Jurkat, Clone E6-1 (cell line): ENCODE measurements around the gene RFC1. TPM values are rescaled to one million over a fixed set of nuclear protein-coding genes. Genes with fewer than 3 reads are reported as not detected.
"Not testable (repeated sequence)": the region's sequence is repeated elsewhere in the genome, so short reads cannot be mapped to it uniquely, and the experiment has no call there.

ENCODE experiments used
- DNase-seq: peaks from one replicate; pipeline ENCODE4 v3.0.0-alpha.2; 2011; ENCODE audit warnings: low read depth, low spot score
- H3K4me3 ChIP-seq: 2 replicates; pipeline ENCODE4 v1.5.1; 2011; ENCODE audit warnings: mild to moderate bottlenecking, low read length, control low read depth, moderate library complexity
- polyA plus RNA-seq: library from polyadenylated mRNA; unstranded; fragments of >200 nt; gene quantifications from one replicate; pipeline ENCODE4 v1.2.1, GENCODE V29; 2012; ENCODE audit warnings: missing spikeins; ENCODE audit not compliant: insufficient read length, insufficient read depth

RFC1 gene
- polyA plus RNA-seq = 66.6 TPM

GRCh38 chr4:39365830-39366771 lies at the start of gene RFC1:
Gene RFC1 (minus strand): TSS chr4:39366362. CDS start chr4:39366241, 121 bp downstream.
- DNase-seq = peak; percentile 88

DNA sequence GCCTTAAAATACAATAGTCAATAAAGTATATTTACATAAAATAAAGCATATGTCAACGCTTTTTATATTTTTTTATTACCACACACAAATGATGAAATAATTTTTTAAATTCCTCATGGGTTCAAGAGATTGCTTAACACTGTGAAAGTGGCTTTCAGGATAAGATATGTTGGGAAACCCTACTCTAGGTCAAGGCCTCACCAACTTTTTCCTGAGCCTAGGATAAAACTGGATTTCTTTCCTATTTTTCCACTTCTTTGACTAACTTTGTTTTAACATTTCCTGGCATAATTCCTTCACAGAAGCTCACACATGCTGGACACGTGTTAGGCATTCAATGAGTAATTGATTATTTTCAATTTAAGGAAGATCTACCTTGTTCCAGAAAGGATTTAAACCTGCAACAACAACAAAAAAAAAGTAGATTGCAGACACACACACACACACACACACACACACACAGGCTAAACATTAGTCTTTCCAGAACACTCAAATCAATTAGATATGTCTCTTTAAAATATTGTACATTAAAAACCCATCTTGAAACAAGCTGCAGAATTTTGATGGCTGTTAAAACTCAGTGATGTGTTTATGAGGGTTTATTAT lies 49.6 kb upstream of the RFC1 start:
- DNase-seq = no peak
- no peak overlapping the region for H3K4me3 ChIP-seq

More at GRCh38 chr4:39365830-39366771, at the start of gene RFC1:
- H3K4me3 ChIP-seq = peak within 1 kb of the TSS; percentile 89

- not testable (repeated sequence) for H3K4me3 ChIP-seq, DNase-seq
Measured at GRCh38 chr4:39411561-39411960, 45.4 kb upstream of the RFC1 start.

DNA sequence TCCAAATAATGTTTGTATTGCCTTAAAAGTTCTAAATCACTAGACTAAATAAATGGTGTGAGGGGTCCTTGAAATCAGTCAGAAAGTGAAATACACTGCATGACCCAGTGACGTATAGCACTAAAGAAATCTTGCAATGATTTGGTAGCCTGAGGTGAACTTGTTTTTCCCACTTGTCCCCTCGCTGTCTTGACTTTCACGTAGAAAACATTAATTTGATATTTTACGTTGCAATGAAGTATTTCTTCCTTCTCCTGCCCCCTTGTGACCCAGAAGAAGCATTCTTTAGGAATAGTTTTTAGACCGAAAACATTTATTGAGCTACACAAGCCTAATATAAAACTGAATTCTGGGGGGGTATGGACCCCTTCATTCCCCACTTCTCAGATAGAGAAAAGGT lies 44.3 kb upstream of the RFC1 start:
- H3K4me3 ChIP-seq = no peak overlapping the region
- no peak for DNase-seq

GRCh38 chr4:39407584-39407885 lies 41.4 kb upstream of the RFC1 start:
- DNase-seq = no peak
- no peak overlapping the region for H3K4me3 ChIP-seq

- DNase-seq = no peak
- H3K4me3 ChIP-seq = no peak within 1 kb of the TSS
Measured at GRCh38 chr4:39406763-39407583, 40.8 kb upstream of the RFC1 start, which contains the start of gene KLB. Gene KLB (plus strand): TSS chr4:39406930. CDS start chr4:39406950, 20 bp downstream.

DNA sequence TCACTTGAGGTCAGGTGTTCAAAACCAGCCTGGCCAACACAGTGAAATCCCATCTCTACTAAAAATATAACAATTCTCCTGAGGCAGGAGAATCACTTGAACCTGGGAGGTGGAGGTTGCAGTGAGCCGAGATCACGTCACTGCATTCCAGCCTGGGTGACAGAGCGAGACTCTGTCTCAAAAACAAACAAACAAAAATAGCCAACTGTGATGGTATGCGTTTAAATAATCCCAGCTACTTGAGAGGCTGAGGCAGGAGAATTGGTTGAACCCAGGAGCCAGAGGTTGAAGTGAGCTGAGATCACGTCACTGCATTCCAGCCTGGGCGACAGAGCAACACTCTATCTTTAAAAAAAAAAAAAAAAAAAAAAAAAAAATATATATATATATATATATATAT lies 35.5 kb upstream of the RFC1 start:
- H3K4me3 ChIP-seq, DNase-seq: not testable (repeated sequence)

DNA sequence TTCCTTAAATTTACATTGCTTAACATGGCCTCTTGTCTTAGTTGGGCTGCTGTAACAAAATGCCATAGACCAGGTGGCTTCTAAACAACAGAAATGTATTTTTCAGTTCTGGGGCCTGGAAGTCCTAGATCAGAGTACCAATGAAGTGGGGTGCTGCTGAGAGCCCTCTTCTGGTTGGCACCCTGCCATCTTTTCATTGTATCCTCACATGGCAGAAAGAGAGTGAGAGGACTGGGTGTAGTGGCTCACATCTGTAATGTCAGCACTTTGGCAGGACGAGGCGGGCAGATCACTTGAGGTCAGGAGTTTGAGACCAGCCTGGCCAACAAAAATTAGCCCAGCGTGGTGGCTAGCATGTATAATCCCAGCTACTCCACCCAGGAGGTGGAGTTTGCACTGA lies 28.5 kb upstream of the RFC1 start:
- H3K4me3 ChIP-seq = no peak overlapping the region
- DNase-seq = no peak

DNA sequence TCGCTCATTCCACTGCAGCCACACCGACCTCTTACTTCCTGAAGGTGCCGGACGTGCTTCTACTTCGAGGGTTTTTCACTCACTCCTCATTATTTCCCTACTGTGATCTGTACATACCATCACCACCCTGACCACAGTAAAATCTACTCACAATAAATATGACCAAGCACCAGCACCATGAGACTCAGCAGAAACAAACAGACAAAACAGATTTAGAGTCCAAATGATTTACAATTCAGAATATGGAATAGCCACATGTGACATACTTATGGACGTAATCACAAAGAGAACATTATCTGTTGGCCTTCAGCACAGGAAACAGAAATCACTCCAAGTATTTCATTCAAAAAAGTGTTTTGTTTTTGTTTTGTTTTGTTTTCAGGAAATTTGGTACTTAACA lies 24.4 kb upstream of the RFC1 start:
- no peak overlapping the region for H3K4me3 ChIP-seq
- no peak for DNase-seq

GRCh38 chr4:39384563-39384962 lies 18.4 kb upstream of the RFC1 start:
- H3K4me3 ChIP-seq = no peak overlapping the region
- no peak for DNase-seq

DNA sequence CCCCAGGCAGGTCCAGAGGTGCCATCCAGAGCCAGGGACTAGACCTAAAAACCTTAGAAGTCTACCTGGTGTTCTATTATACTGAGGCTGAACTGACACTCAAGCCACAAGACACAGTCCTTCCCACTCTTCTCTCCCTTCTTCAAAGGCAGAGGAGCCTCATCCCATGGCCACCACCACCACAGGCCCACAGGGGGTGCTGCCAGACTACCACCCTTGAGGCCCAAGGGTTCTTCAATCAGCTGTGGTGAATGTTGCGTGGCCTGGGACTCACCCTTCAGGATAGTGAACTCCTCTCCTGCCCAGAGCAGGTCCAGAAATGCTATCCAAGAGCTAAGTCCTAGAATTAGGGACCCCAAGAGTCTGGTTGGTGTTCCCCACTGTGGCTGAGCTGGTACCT lies 17.5 kb upstream of the RFC1 start:
- DNase-seq = no peak
- H3K4me3 ChIP-seq = no peak overlapping the region

- no peak for DNase-seq
- no peak overlapping the region for H3K4me3 ChIP-seq
Measured at GRCh38 chr4:39375478-39375877, 9.3 kb upstream of the RFC1 start.

GRCh38 chr4:39371209-39371608 lies 5.0 kb upstream of the RFC1 start:
- H3K4me3 ChIP-seq = not testable (repeated sequence)

DNA sequence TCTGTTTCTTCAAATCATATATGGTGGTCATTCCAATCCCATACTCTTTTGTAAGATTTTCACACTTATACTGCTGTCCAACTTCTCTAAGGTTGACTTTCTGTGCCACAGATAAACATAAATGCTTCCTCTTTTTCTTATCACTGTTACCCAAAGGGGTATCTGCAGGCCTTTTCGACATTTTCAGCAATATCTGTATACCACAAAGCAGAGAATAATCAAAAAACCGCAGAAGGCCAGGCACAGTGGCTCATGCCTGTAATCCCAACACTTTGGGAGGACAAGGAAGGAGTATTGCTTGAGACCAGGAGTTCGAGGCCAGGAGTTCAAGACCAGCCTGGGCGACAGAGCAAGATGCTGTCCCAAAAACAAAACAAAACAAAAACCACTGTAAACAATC lies 3.1 kb upstream of the RFC1 start:
- no peak overlapping the region for H3K4me3 ChIP-seq
- no peak for DNase-seq

More at GRCh38 chr4:39371209-39371608, 5.0 kb upstream of the RFC1 start:
- DNase-seq = not testable (repeated sequence)

DNA sequence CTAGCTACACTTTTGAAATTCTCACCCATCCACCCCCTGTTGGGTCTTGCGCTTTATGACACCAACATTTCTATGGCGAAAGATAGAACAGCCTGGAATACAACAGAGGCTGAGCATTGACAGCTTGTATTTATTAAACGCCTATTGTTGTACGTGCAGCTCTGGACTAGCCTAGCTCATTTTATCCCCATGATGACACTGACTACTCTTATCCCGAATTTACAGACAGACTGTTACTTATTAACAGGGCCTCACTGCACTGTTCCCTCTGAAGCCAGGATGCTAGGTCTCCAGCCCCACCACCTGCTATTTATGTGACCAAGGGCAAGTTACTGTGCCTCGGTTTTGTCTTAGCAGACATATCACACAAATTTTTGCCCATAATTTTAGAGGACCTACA lies 1.0 kb upstream of the RFC1 start:
- DNase-seq = no peak
- H3K4me3 ChIP-seq = no peak overlapping the region

DNA sequence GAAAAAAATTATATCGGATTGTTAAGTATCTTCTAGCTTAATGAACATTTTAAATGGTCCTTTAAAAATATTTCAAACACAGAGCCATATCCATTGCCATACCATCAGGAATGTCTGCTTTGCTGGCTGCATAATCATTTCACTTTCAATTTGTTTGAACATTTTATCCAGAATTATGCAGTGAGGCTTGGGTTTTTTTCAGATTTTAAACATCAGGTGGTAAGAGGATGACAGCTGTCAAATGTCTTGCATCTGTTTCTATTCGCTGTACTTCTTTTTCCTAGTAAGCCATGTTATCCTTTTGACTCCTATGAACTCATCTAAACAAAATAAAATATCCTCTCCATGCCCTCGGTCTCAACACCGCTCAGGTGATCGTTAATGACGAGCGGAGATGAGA lies 802 bp downstream of the RFC1 start:
- no peak for DNase-seq
- peak overlapping the region; percentile 89 for H3K4me3 ChIP-seq

DNA sequence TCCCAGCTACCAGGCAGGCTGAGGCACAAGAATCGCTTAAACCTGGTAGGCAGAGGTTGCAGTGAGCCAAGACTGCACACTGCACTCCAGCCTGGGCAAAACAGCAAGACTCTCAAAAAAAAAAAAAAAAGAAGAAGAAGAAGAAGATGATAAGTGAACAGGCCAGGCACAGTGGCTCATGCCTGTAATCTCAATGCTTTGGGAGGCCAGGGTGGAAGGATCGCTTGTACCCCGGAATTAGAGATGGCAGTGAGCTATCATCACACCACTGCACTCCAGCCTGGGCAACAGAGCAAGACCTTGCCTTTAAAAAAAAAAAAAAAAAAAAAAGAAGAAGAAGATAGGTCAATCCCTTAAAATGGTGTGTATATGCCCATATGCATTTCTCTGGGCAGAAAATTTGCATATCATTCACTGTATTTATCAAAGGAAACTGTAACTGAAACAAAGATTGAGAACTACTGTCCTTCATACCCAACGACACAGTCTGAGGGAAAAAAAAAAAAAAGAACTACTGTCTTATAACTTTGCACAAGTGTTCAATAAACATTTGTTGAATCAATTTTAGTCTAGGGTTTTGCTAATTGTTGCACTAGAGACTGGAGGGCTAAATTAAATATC lies 2.3 kb downstream of the RFC1 start:
- DNase-seq = no peak
- no peak overlapping the region for H3K4me3 ChIP-seq

GRCh38 chr4:39362827-39363226 lies 3.3 kb downstream of the RFC1 start:
- H3K4me3 ChIP-seq = no peak overlapping the region
- DNase-seq = no peak

DNA sequence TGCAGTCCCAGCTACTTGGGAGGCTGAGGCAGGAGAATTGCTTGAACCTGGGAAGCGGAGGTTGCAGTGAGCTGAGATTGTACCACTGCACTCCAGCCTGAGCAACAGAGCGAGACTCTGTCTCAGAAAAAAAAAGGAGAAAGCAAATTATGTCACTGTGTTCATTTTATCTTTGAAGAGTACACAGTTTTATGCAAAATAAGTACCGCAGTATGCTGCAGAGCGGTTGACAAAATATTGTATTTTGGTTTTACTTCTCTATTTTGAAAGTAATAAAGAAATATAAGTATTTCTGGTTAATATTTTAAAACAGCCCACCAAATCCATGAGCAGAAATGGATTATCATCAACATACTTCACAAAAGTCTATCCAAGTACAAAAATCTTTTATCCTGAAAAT lies 5.6 kb downstream of the RFC1 start:
- not testable (repeated sequence) for DNase-seq

More for the DNA sequence above, 5.6 kb downstream of the RFC1 start:
- not testable (repeated sequence) for H3K4me3 ChIP-seq
